RCC 7860 (cell line): Measurements from ENCODE around the gene TRPC5OS.

Experiments
- DNase-seq: peaks from one replicate; pipeline ENCODE4 v3.0.0-alpha.2; 2015; ENCODE audit warnings: low spot score
- FAIRE-seq: peaks from 2 replicates; lab custom pipeline; 2012; peaks lifted over from hg19 to GRCh38; lab: Jason Lieb, UNC

The TRPC5OS gene

GRCh38 chrX:111875881-111876280, at the start of gene TRPC5OS:
TRPC5OS (plus strand) TSS chrX:111876181; CDS start chrX:111901850, 25,669 bp downstream.
- no peak for FAIRE-seq
- no peak for DNase-seq

- no peak for DNase-seq
- no peak for FAIRE-seq
These were observed 46.6 kb upstream of the TRPC5OS start for GRCh38 chrX:111829345-111829744.

GRCh38 chrX:111830571-111830970, 45.4 kb upstream of the TRPC5OS start:
- FAIRE-seq = no peak
- DNase-seq = no peak

- no peak for FAIRE-seq
- DNase-seq = no peak
These were observed 44.6 kb upstream of the TRPC5OS start for GRCh38 chrX:111831343-111831742.

GRCh38 chrX:111837197-111837596, 38.8 kb upstream of the TRPC5OS start:
- no peak for DNase-seq
- FAIRE-seq = no peak

- FAIRE-seq (no peak), DNase-seq (no peak)
These were observed 28.4 kb upstream of the TRPC5OS start for GRCh38 chrX:111847491-111848133.

GRCh38 chrX:111848541-111848940, 27.4 kb upstream of the TRPC5OS start:
- FAIRE-seq = no peak
- DNase-seq = no peak

- DNase-seq (no peak), FAIRE-seq (no peak)
These were observed 25.0 kb upstream of the TRPC5OS start for GRCh38 chrX:111850975-111851374.

GRCh38 chrX:111854556-111855490, 21.2 kb upstream of the TRPC5OS start:
- DNase-seq (peak; percentile 5), FAIRE-seq (no peak)

GRCh38 chrX:111857534-111858060, 18.4 kb upstream of the TRPC5OS start:
- DNase-seq (no peak), FAIRE-seq (no peak)

GRCh38 chrX:111861605-111862004, 14.4 kb upstream of the TRPC5OS start:
- FAIRE-seq (no peak), DNase-seq (no peak)

- DNase-seq = no peak
- FAIRE-seq = no peak
These were observed 8.7 kb upstream of the TRPC5OS start for GRCh38 chrX:111867236-111867635.

- no peak for FAIRE-seq
These were observed 7.0 kb upstream of the TRPC5OS start for GRCh38 chrX:111868726-111869638.

GRCh38 chrX:111869639-111870034, 6.3 kb upstream of the TRPC5OS start:
- DNase-seq (peak; percentile 21), FAIRE-seq (no peak)

More at GRCh38 chrX:111868726-111869638, 7.0 kb upstream of the TRPC5OS start:
- DNase-seq = no peak

GRCh38 chrX:111874241-111874640, 1.7 kb upstream of the TRPC5OS start:
- FAIRE-seq (no peak), DNase-seq (no peak)

GRCh38 chrX:111876646-111877045, 665 bp downstream of the TRPC5OS start:
- DNase-seq = no peak
- no peak for FAIRE-seq

GRCh38 chrX:111877681-111878080, 1.7 kb downstream of the TRPC5OS start:
- no peak for DNase-seq
- FAIRE-seq = no peak

- DNase-seq = no peak
- FAIRE-seq = no peak
These were observed 4.8 kb downstream of the TRPC5OS start for GRCh38 chrX:111880735-111881134.

GRCh38 chrX:111881715-111882114, 5.7 kb downstream of the TRPC5OS start:
- DNase-seq (no peak), FAIRE-seq (no peak)

- no peak for DNase-seq
- no peak for FAIRE-seq
These were observed 10.7 kb downstream of the TRPC5OS start for GRCh38 chrX:111886678-111887077.

- no peak for DNase-seq
- no peak for FAIRE-seq
These were observed 12.6 kb downstream of the TRPC5OS start for GRCh38 chrX:111888600-111888999.
